Measurements from ENCODE around the gene DCC. TPM values are rescaled to one million over a fixed set of nuclear protein-coding genes. Genes with fewer than 3 reads are reported as not detected.

Gene DCC
- total and polyA plus RNA-seq, 3 donors from 2014 or later, result 7.9 to 42.1 (median 24.5) TPM

GRCh38 chr18:52541056-52541455 is 201.1 kb downstream of the DCC start:
- no peaks in the 10 kb centered on the region for H3K9me3 ChIP-seq
- no peak for DNase-seq
- TF ChIP-seq POLR2A (IDR thresholded peaks at IDR 0.05) (no peak), CTCF (IDR thresholded peaks at IDR 0.05) (no peak)
- WGBS, 2 donors, result 76 to 84% methylated on average over 4 of the region's 4 CpGs
- H3K4me1 ChIP-seq, result no peaks in the 10 kb centered on the region
- no peaks in the 10 kb centered on the region for H3K36me3 ChIP-seq (ENCODE audit: low read depth, missing control alignments)
- no peak overlapping the region for H3K27ac ChIP-seq
- intact Hi-C loops (cut with DNase I; ENCODE audit: low total_unique reads), result no loop called here
- H3K4me3 ChIP-seq, result no peak overlapping the region
- H3K27me3 ChIP-seq, result no peaks in the 10 kb centered on the region

DNA sequence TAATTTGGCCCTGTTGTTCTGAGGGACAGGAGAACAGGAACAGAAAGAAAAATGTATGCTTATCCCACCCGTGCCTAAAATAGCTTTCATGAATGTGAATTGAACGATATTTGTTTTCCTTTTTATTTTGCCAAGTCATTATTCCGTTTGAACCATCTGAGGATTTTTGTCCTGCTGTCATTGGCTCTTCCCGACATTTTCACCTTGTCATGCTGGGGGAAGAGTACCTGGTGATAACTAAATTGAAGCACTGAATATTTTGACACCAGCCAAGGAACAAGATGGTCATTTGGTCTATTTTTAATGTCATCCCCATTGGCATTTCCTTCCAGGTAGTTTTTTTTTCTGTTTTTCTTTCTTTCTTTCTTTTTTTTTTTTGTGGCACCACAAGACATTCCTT is 204.1 kb downstream of the DCC start:
- TF ChIP-seq POLR2A (IDR thresholded peaks at IDR 0.05), result no peak
- no peak for TF ChIP-seq CTCF (IDR thresholded peaks at IDR 0.05)
- Histone ChIP-seq H3K9me3 (no peaks in the 10 kb centered on the region), H3K27me3 (no peaks in the 10 kb centered on the region), H3K4me1 (no peaks in the 10 kb centered on the region), H3K27ac (no peak overlapping the region), H3K36me3 (ENCODE audit: low read depth, missing control alignments) (no peaks in the 10 kb centered on the region), H3K4me3 (no peak overlapping the region)
- 74 to 84% methylated on average over 4 of the region's 4 CpGs for WGBS, 2 donors
- DNase-seq, result no peak
- intact Hi-C loops (cut with DNase I; ENCODE audit: low total_unique reads), result no loop called here

DNA sequence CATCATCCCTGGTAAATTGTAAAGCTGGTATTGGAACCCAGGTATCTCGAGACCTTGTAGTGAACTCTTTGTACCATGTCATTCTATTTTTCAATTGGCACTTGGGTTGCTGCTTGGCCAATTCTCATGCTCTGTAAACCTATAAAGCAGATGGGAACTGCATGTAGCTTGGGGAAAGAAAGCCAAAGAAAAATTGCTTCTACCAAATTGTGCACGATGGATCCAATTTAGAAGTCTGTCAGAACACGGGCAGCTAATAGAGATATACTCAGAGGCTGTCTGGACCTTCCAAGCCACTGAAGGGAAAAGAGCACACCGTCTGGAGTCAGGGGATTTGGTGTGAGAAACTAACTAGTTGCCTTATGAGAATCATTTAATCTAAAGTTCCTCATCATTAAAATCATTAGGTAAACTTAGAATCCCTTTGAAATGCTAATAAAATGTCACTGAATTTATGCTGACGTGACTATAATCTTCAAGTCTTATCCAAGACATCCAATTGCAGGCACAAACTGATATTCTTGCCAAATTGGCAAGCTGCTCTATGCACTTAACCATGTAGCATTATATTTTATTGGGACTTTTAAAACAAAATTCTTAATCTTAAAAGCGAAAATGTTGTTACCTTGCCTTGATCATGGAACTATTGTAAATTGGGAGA is 206.8 kb downstream of the DCC start:
- Histone ChIP-seq H3K36me3 (ENCODE audit: low read depth, missing control alignments) (no peaks in the 10 kb centered on the region), H3K27me3 (no peaks in the 10 kb centered on the region), H3K4me3 (no peak overlapping the region), H3K4me1 (no peaks in the 10 kb centered on the region), H3K27ac (no peak overlapping the region), H3K9me3 (no peaks in the 10 kb centered on the region)
- 75 to 84% methylated on average over 6 of the region's 6 CpGs for WGBS, 2 donors
- DNase-seq, result no peak
- no peak for TF ChIP-seq CTCF (IDR thresholded peaks at IDR 0.05)
- TF ChIP-seq POLR2A (IDR thresholded peaks at IDR 0.05), result no peak
- intact Hi-C loops (cut with DNase I; ENCODE audit: low total_unique reads), result no loop called here

- 91 to 94% methylated on average over 1 of the region's 1 CpG for WGBS, 2 donors
- Histone ChIP-seq H3K9me3 (no peaks in the 10 kb centered on the region), H3K4me3 (no peak overlapping the region), H3K27me3 (no peaks in the 10 kb centered on the region), H3K27ac (no peak overlapping the region), H3K36me3 (ENCODE audit: low read depth, missing control alignments) (no peaks in the 10 kb centered on the region), H3K4me1 (no peaks in the 10 kb centered on the region)
- TF ChIP-seq CTCF (IDR thresholded peaks at IDR 0.05) (no peak), POLR2A (IDR thresholded peaks at IDR 0.05) (no peak)
- DNase-seq, result no peak
- intact Hi-C loops (cut with DNase I; ENCODE audit: low total_unique reads), result no loop called here
These were observed 213.4 kb downstream of the DCC start for GRCh38 chr18:52553441-52553840.

GRCh38 chr18:52554180-52554579 is 214.2 kb downstream of the DCC start:
- intact Hi-C loops (cut with DNase I; ENCODE audit: low total_unique reads), result no loop called here
- Histone ChIP-seq H3K27ac (no peak overlapping the region), H3K9me3 (no peaks in the 10 kb centered on the region), H3K36me3 (ENCODE audit: low read depth, missing control alignments) (no peaks in the 10 kb centered on the region), H3K27me3 (no peaks in the 10 kb centered on the region), H3K4me3 (no peak overlapping the region), H3K4me1 (no peaks in the 10 kb centered on the region)
- no peak for TF ChIP-seq CTCF (IDR thresholded peaks at IDR 0.05)
- TF ChIP-seq POLR2A (IDR thresholded peaks at IDR 0.05), result no peak
- WGBS, 2 donors, result 67 to 81% methylated on average over 1 of the region's 1 CpG
- DNase-seq, result no peak

Data from testis (tissue), 3 donors.